ENCODE results near the gene DISP2.

The DISP2 gene

DNA sequence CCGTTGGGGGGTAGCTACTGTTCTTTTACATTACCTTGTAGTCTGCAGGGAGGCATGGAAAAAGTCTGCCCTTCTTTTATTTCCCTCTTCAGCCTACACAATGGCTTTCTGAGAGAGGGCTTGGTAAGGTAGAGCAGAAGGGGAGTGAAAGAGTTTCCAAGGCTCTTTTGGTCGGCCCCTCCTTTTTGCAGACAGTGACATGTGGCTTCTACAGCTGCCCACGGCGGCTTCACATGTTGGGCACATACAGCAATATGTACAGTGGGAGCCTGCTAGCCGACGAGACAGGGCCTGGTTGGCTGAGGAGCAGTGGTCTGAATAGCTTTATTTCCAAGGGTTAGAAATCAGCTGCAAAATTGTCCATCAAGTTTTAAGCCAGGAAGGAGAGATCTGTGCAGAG is 30.6 kb upstream of the DISP2 start:
- no peak for DNase-seq

DNA sequence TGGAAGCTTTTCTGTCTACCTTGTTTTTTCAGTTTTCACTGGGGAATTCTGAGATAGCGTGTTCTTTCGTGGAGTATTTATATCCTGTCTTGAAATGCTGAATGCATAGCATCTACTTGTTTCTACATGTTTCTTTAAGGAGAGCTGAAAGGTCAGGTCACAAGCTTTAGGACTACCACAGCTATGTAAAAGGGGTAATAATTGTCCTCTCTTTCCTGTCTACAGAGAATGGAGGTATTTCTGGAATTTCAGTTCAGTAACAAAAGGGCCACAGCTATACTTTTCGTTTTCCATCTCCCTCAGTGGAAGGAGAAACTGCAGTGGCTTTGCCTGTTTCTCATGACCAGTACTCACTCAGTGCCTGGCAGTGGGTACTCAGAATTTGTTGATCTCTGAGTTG is 29.8 kb upstream of the DISP2 start:
- no peak for DNase-seq

DNA sequence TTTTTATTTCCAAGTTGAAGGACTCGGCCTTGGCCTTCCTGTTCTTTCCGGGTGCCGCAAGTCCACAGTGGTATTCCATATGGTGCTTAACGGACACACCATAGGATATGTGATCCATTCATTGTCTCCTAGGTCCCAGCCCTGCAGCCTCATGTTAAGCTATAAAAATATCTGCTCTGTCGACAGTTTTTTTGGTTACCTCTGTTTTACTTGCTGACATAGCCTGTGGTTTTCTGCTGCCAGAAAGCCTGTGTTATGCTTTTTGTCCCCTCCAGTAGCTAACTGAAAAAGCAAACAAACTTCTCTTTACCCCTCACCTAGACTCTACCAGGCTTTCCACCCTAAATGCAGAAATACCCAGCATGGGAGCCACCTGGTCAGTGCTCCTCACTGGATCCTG is 29.3 kb upstream of the DISP2 start:
- no peak for DNase-seq

DNA sequence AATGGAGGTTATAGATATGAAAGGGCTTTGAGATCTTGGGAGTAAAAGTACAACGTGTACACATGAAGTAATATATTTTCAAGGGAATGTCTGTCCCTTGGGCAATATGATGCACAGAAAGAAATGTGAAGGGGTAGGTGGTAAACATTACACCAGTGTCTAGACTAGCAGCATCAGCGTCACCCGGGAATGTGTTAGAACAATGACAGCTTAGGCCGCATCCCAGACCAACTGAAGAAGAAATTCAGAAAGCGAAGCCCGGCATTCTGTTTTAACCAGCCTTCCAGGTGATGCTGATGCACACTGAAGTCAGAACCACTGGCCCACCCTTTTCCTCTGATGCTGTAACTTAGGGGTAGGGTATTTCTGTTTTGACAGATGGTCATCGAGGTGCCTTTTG is 28.2 kb upstream of the DISP2 start:
- DNase-seq: no peak

DNA sequence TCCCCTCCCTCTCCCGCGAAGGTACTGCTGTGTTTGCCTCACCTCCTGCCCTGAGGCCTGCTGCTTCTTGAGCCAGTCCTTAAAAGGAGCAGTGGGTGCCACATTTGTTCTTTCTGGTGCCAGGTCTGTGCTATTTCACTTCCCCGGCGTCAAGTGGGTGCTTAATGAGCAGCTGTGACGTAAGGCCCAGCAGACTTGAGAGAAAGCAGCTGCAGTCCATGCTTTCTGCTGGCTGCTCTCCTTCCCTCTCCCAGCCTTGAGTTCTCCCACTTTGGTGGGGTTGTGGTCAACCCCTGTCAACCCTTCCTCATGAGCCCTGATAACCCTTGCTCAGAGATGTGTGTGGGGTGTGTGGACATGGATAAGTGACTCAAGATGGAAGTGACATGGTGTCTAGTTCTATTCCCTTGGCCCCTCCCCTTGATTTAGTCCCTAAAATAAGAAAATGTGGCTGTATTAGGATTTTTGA is 27.6 kb upstream of the DISP2 start:
- DNase-seq: no peak

DNA sequence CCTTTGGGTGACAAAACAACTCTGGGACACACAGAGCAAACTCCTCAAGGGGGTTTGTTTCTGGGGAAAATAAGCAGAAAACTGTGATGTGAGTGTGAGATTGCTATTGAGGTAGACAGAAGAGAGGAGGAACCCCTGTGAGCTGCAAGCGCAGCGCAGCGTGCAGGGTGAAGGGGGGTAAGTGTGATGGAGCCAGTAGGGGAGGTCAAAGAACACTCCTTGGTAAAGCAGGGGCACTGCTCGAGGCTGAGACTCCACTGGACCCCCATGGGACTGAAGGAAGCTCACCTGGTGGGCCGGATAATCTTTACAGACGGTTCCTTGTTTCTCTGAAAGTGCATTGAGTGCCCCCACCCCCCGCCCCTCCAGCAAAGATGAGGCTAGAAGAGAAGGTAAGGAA is 27.0 kb upstream of the DISP2 start:
- no peak for DNase-seq

DNA sequence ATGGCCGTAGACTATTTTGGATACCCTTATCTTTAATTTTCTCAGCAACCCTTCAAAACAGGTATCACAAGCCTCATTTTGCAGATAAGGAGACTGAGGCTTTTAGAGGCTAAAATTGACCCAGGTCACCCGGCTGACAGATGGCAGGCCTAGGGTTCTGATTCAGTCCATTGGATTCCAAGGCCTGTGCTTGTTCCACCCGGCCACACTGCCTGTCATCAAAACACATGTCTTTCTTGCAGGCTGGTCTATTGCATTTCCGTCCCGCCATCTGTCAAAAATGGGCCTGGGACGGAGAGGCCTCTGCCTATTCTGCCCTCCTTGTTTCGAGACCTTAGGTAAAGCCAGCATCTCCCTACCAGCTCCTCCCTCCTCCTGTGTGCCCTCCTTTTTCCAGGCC is 26.4 kb upstream of the DISP2 start:
- DNase-seq: no peak

DNA sequence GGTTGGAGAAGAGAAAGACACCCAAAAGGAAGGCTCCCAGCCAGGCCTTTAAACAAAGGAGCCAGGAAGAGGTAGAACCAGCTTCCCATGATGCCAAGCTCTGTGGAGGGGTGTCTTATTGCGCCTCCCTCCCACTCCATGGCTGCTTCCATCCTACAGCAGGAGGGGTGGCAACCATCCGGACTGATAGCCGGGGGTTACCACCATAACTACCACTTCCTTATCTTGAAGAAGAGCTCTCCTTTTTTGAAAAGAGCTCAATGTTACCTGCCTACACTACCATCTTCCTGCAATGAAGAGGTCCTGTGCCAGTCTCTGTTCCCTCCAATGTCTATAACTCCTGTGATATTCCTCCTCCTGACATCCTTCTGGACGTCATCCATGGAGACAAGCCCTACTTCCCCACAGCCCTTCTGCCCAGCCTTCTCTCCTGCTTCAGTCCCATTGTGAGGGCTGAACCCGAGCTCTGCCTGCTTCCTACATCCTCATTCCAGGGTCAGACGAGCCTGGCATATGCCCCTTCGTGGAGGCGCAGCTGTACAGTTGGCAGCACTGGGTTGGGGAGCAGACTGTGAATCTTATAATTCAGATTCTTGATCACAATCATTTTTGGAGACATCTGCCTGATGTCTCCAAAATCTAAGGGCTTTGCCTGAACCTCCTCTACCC is 25.8 kb upstream of the DISP2 start:
- no peak for DNase-seq

DNA sequence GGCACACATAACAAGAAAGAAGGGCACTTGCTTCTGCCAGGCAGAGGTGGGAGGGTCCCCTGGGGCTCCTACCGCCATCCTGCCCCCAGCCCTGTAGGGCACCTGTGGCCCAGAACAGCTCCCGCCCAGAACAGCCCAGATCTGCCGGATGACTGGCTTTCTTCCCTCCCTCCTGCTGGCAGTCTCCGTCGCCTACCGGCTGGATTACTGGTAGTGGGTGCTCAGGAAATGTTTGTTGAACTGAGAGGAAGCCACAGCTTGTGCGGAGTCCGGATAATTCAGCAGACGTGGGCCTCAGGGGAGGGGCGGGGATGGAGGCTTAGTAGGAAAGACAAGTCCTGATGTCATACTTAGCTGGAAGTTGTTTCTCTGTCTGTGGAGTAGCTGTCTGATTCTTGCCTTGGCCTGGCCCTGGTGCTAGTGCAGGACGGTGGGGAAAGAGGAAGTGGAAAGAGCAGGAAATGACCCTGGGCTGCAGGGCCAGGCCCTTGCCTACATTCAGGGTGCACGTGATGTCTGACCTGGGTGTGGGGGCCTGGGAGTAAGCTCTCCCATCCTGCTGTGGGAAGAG is 24.0 kb upstream of the DISP2 start:
- no peak for DNase-seq

DNA sequence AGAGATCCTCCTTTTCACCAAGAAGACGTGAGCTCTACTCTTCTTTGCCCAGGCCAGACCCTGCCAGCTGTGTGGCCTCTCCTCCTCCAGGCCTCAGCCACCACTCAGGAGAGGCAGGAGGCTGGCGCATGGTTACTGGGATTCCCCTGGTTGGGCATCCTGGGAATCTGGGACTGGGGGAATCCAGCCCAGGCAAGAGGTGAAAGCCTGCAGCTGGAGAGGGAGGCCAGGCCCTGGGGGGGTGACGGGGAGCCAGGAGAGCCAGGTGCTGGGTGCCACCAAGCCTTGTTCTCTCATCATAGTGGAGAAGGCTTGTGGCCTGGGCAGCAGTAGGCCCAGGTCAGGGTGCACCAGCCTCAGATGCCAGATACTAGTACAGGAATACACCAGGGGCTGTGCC is 23.5 kb upstream of the DISP2 start:
- DNase-seq: no peak

DNA sequence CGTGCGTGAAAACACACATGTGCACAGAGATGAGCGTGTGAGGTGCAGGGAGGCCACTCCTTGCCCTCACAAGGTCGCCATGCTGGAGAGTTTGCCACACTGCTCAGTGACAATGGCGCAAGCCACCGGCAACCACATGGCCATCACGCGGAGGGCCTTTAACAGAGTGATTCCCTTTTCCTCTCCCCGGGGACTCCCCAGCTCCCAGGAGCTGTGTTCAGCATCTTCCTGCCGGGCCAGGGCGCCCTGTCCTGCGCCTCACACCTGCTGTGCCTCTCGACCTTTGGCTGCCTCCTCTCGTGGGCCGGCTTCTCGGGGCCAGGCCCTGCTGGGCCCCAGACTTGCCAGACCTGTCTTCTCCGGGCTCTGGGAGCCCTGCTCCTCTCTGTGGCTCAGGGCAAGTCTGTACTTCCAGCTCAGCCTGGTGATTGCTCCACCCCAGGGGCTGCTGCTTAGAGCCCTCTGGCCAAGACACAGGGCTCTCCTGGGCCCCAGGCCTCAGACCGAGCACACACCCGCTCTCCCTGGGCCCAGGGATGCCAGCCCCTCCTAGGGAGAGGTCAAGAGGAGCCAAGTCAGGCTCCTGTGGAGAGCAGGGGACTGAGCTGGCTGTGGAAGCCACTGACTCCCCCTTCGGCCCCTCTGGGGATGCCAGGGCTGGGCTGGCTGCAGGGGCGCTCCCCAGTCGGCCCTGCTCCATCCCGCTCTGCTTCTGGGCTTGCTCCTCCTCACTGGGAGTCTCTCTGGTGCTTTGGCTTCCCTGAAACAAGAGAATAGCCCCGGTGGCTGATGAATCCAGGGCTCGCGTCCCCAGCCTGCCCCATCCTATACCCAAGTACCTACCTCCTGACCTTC is 22.9 kb upstream of the DISP2 start:
- no peak for DNase-seq

DNA sequence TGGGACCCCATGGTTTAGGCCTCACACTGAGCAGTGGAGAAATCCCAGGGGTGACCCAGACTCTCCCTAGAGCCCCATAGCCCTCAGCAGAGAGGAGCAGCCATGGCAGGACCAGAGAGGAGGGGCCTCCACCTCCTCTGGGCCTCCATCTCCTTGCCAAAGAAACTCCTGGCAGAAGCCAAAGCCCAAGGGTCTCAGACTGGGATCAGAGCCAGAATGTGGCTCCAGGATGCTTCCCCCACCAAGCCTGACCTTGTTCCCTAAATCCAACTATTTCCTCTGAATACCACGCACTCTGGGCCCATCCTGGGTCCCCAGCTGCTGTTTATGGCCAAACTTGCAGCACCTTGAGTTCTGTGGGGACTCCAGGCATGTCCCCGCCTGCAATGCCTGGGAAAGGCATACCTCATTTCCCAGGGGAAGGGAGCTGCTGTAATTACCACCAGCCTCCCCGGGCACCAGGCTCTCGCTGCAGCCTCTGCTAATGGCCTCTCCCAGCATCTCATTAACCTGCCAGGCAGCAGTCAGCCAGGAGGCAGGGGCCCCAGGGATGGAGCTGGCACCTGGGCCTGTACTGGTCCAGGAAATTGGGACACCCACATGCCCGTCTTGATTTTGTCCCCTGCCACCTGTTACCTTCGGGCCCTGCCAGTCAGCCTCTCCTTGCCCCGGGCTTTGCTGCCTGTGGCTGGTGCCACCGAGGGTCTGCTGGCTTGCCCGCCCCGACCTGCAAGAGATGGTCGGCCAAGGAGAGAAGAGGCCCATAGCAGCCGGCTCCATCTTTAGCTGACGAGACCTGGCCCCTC is 21.9 kb upstream of the DISP2 start:
- DNase-seq: no peak

DNA sequence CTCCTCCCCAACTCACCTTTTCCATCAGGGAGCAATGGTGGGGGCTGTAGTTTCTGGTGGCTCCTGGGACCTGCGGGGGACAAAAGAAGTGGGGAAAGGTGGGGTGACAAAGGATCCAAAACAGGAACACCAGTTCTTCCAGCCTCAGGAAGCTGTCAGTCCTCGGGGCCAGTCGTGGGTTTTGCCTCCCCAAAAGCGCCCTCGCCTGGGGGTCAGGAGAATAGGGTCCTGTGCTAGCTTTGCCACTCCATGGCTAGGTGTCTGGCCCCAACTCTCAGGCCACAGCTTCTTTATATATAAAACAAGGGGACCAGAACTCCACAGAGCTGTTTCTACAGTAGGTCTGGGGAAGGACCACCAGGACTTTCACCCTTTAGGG is 21.3 kb upstream of the DISP2 start:
- no peak for DNase-seq

DNA sequence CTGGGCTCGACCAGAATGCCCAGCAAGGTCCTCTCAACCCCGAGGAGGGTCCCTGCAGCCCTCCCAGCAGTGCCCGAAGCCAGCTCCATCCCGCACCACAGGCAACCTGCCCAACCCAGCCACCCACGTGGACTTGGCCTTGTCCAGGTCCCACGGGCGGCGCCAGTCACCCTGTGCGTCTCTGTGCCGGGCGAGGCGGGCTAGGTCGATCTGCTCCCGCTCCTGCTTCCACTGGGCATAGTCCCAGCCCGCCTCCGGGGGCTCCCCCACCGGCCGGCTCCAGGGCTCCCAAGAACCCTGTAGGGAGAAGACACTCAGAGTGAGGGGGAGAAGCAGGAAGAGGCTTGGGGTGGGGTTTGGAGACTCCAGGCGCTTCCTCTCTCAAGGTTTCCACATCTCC is 20.4 kb upstream of the DISP2 start:
- no peak for DNase-seq

DNA sequence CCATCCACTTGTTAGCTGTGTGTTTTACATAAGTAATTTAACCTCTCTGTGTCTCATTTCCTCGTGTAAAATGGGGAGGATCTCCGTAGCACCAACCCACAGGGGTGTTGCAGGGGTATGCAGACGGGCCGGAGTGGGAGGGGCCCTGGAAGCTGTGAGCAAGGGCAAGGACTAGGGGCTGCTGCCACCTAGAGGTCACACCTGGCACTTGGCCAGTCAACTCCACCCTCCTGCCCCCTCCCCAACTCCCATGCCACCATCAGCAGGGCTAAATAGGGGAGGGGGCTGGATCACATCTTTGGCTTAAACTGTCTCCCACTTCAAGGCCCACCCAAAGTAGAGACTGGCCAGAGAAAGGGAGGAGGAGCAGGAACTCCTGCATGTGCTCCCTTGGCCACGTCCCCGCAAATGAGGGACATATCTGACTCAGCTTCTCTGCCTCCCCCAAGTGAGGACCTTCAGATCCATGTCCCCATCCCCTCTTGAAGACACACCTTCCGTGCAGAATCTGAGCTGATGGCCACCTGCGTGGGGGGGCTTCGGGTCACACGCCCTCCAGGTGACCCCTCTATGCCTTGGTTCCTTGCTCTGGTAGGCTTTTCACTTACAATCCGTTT is 19.9 kb upstream of the DISP2 start:
- peak; percentile 59 for DNase-seq

DNA sequence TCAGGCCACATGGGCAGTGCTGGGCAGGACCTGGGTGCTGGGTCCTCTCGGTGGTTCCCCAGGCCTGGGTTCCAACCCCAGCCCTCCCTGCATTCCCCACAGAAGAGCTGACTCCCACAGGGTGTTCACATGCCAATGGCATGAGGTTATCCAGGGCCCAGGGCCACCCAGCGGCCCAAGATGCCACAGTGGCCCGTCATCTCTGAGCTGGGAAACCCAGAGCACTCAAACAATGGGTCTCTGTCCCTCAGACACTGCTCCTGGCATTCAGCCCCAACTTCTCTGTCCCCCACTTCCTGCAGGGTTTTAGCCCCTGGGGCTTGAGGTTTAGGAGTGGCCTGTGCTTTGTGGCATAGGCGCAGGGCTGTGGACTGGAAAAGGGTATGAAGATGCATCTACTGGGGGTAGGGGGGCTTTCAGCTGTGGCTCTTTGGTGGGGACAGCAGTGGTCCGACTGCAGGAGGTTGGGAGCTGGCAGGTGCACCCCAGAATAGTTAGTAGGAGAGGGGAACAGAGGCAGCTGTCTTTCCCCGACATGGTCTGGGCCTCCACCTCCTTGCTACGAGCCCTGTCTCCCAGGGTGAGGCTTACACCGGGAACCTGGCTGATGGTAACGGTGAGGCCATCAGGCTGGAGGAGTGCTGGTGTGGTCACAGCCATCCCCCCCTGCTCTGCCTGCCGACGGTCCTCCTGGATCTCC is 18.9 kb upstream of the DISP2 start:
- DNase-seq: no peak

DNA sequence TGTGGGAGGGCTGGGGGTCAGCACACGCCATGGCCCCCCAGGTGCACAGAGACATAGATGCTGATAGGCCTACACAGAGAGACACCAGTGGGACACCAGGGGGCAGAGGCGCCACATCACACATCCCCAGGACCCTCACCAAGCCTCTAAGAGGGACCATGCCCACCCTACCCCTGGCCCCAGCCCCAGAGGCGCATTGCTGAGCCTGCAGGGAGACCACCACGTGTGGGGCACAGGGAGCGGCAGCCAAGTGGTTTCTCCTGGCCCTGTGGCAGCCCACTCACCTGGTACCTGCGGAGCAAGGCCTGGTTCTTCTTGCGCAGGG is 18.4 kb upstream of the DISP2 start:
- no peak for DNase-seq

DNA sequence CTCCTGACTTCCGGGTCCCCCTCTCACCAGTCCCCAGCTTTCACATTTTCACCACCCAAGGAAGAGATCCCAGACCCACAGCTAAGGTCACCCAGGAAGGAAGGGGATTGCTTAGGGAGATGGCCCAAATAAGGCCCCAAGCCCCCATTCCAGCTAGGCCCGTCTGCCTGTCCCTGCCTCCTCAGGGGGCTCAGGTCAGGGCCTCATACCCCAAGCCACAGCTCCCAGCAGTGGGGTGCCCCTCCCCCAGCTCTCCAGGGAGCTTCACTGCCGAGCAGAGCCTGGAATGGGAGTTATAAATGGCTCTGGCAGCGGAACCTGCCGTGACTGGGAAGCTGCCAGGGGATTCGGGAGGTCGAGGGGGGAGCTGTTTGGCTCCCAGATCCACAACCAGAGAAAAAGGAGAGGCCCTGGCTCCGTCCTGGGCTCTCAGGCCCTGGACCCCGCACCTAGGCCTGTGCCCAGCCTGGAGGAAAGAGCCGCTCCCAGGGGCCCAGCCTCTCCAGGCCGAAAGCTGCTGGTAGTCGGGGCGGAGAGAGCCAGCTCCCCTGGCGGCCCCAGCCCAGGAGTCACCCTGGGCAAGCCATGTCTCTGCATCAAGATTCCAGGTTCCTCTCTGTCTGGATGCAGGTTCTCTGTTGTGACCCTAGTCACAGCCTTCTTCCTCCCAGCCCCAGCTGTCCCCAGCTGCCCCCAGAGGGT is 17.8 kb upstream of the DISP2 start:
- DNase-seq: no peak

DNA sequence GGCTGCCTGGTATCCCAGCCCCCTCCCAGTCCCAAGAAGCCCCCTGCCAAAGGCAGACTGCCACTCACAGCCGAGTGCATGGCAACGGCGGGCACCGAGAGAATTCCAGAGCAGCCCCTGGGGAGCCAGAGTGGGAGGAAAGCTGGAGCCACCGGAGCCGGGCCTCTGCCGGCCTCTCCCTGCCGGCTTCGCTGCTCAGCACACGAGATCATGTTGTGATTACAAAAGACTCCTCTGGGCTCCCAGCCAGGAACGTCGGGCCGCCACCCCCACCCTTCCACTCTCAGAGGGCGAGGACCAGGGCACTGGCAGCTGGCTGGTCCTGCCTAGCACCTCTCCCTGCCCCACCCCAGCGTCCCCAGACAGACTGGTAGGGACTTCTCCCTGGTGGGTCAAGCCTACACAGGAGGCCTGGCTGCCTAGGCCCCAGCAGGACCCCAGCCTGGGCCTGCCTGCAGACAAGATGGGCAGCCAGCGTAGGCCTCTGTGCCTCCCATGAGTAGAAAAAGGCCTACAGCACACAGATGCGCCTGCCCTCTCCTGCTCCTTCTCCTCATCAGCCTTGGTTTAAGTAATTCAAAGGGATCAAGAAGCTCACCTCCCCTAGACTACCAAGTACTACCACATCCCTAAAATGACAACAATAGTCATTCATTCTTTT is 17.1 kb upstream of the DISP2 start, which contains the start of gene CCDC9B:
CCDC9B (minus strand) TSS at position 200 of the 661 bp plus-strand sequence; CDS start at position 80, 120 bp downstream.
- no peak for DNase-seq

DNA sequence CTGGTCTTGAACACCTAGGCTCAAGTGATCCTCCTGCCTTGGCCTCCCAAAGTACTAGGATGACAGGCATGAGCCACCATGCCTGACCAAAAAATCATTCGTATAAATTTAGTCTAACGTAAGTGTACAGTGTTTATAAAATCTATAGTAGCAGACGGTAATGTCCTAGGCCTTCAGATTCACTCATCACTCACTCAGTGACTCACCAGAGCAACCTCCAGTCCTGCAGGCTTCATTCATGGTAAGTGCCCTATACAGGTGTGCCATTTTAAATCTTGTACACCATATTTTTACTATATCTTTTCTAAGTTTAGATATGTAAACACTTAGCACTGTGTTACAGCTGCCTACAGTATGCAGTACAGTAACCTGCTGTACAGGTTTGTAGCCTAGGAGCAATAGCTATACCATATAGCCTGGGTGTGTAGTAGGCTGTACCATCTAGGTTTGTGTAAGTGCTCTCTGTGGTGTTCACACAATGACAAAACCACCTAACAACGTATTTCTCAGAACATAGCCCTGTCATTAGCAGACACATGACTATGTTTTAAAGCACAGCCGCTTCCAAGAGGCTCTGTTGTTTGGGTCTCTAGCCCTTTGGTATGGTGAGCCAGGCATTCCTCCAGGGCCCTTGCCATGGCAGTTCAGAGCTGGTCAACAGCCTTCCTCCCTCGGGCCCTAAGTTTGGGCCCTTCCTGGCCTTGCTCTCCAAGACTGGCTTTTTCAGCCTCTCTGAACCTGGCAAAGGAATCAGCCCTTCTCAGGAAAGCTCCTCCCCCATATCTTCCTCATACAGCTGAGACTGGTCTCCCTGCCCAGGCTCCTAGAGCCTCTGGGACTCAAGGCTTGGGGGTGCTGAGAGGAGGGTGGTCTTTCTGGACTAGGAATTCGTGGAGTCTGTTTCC is 15.4 kb upstream of the DISP2 start:
- DNase-seq: no peak
